ENCODE data around the gene MMP24OS. TPM values are rescaled to one million over a fixed set of nuclear protein-coding genes. Genes with fewer than 3 reads are reported as not detected.

MMP24OS gene
- total RNA-seq, 1 experiment from 2014 or later: 10.7 TPM

DNA sequence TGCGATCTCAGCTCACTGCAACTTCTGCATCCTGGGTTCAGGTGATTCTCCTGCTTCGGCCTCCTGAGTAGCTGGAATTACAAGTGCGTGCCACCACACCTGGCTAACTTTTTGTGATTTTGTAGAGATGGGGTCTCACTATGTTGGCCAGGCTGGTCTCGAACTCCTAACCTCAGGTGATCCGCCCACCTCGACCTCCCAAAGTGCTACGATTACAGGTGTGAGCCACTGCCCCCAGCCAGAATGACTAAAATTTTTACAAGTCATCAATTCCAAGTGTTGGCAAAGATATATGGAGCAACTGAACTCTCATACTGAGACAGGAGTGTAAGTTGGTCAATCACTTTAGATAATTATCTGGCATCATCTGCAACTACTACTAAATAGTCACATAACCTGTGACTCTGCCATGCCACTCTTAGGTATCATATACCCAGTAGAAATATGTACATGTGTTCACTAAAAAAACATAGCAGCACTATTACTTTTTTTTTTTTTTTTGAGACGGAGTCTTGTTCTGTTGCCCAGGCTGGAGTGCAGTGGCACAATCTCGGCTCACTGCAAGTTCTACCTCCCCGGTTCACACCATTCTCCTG, 3.7 kb upstream of the MMP24OS start:
- no peak for DNase-seq (ENCODE audit: low spot score)
- in situ Hi-C loops (cut with HindIII; ENCODE audit: low sequenced_read_pairs): no loop called here

GRCh38 chr20:35280523-35280922, 2.6 kb upstream of the MMP24OS start:
- in situ Hi-C loops (cut with HindIII; ENCODE audit: low sequenced_read_pairs): no loop called here

DNA sequence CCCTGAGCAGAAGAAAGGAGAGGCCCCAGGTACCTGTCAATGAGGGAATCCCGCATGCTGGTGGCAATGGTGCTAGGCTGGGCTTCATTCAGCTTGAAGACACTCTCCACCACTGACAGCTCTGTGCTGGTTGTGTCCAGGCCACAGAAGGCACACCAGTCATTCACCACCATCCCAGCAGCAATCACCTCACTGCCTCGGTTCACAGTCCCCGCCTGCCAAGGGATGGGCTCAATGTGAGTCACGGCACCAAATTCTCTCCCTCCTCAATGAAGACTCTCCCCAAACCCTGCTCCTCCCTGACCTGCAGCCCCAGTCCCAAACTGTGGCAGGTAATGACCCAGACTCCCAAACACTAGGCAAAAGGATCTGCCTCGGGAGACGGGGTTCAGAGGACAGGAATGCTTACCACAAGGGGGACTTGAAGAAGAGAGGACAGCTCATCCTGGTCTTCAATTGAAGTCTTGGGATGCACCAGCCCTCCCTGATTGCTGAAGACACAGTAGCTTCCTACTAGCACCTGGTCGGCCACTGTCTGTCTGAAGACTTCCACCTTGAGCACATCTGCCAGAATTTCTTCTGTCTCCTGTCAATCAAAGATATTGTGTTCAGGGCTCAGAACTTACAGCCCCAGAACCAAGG, 1.7 kb upstream of the MMP24OS start:
- in situ Hi-C loops (cut with HindIII; ENCODE audit: low sequenced_read_pairs): no loop called here
- no peak for DNase-seq (ENCODE audit: low spot score)

More at GRCh38 chr20:35280523-35280922, 2.6 kb upstream of the MMP24OS start:
- no peak for DNase-seq (ENCODE audit: low spot score)

- DNase-seq (ENCODE audit: low spot score): no peak
These were observed 1.1 kb upstream of the MMP24OS start for GRCh38 chr20:35279040-35279439.

DNA sequence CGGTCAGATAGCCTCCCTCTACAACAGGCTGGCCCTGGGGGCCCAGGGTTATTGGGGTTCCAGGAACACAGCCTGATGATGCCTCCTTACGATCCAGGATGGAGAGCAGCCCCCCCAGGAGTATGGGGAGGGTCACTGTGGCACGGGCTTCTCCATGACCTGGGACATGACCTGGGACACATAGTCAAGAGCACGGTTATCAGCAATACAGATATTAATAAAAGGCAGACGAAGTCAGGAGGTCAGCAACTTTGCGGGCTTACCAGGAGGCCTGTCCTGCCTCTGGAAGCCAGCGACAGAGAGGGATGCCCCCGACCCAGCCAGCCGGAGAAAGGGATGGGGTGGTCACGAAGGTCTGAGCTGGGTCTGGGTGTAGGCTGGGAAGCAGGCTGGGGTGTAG, 795 bp downstream of the MMP24OS start:
- in situ Hi-C loops (cut with HindIII; ENCODE audit: low sequenced_read_pairs): no loop called here
- DNase-seq (ENCODE audit: low spot score): no peak

More at GRCh38 chr20:35279040-35279439, 1.1 kb upstream of the MMP24OS start:
- in situ Hi-C loops (cut with HindIII; ENCODE audit: low sequenced_read_pairs): no loop called here

GRCh38 chr20:35276408-35276807, 1.5 kb downstream of the MMP24OS start:
- in situ Hi-C loops (cut with HindIII; ENCODE audit: low sequenced_read_pairs): no loop called here

GRCh38 chr20:35275741-35276251, 2.1 kb downstream of the MMP24OS start:
- in situ Hi-C loops (cut with HindIII; ENCODE audit: low sequenced_read_pairs): no loop called here
- DNase-seq (ENCODE audit: low spot score): no peak

More at GRCh38 chr20:35276408-35276807, 1.5 kb downstream of the MMP24OS start:
- peak; percentile 35 for DNase-seq (ENCODE audit: low spot score)

GRCh38 chr20:35274172-35275092, 3.5 kb downstream of the MMP24OS start:
- in situ Hi-C loops (cut with HindIII; ENCODE audit: low sequenced_read_pairs): no loop called here
- no peak for DNase-seq (ENCODE audit: low spot score)

- peak; percentile 97 for DNase-seq (ENCODE audit: low spot score)
- in situ Hi-C loops (cut with HindIII; ENCODE audit: low sequenced_read_pairs): no loop called here
These were observed 4.3 kb downstream of the MMP24OS start for GRCh38 chr20:35273449-35274171.

DNA sequence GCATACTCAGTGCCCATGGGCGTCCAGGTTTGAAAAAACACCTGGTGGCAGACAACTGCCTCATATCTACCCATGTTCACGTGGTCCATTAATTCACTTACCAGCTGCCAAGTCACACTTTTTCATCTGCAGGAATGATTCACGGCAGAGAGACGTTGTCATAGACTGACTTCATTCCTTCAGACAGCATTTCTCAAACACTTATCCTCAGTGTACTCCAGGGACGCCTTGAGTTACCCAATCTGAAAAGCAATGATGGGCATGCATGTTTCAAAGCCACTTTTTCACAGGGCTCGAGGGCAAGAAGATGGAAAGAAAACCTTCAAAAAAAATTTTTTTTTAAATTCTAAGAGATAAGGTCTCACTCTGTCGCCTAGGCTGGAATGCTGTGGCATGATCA, 6.0 kb downstream of the MMP24OS start:
- in situ Hi-C loops (cut with HindIII; ENCODE audit: low sequenced_read_pairs): no loop called here
- DNase-seq (ENCODE audit: low spot score): no peak

DNA sequence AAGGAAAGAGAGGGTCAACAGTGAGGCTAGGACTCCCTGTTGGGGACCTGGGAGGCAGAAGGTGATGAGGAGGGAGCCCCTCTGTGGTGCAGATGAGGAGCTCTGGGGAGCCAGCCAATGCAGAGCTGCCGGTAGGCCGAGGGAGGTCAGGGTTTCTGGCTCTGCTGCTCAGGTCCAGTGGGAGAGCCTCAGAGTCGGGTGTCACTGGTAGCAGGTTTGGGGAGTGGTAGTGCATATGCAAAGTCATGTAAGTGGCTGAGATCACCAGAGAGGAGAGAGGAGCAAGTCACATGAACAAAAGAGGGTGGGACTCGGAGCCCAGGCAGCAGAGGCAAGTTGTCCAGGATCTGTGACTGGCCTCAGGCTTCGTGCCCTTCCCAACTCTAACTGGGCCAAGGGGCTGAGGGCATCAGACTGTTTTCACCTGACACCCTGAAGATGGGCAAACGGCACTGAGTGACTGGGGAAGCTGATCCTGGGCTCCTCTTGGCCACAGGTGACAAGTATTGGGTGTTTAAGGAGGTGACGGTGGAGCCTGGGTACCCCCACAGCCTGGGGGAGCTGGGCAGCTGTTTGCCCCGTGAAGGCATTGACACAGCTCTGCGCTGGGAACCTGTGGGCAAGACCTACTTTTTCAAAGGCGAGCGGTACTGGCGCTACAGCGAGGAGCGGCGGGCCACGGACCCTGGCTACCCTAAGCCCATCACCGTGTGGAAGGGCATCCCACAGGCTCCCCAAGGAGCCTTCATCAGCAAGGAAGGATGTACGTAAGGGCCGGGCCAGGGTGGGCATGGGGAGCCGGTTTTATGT, 6.6 kb downstream of the MMP24OS start:
- in situ Hi-C loops (cut with HindIII; ENCODE audit: low sequenced_read_pairs): no loop called here
- DNase-seq (ENCODE audit: low spot score): peak; percentile 41

GRCh38 chr20:35270021-35270902, 7.7 kb downstream of the MMP24OS start:
- in situ Hi-C loops (cut with HindIII; ENCODE audit: low sequenced_read_pairs): no loop called here
- DNase-seq (ENCODE audit: low spot score): no peak

DNA sequence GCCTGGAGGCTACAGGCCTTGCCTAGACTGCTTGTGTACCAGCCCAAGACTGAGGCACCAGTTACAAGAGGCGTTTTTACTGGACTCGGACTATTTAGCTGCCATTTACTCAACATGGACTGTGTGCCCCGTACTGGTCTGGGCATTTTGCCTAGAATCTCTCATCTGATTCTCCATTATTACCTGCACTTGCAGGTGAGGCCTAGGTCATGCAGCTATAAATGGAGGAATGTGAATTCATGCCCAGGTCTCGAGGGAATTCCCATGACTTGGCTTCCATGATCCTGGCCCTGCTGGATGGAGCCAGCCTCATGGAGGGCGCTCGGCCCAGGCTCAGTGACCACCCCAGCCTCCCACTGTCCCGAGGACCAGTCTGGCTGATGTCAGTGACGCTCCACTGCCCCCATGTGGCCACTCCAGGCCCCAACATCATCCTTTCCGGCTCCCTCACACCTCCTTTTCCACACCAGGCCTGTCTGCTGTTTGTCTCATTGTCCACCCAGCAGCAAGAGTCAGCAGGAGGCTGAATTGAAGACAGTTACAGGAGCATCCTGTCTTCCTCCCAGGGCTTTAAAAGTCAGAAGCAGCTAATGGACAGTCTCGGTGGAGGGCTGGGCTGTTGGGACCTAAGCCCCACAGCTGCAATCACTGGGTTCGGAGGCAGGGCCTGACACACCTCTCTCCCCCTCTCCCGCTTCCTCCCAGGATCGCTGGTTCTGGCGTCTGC, 8.7 kb downstream of the MMP24OS start:
- in situ Hi-C loops (cut with HindIII; ENCODE audit: low sequenced_read_pairs): no loop called here
- DNase-seq (ENCODE audit: low spot score): peak; percentile 90

- in situ Hi-C loops (cut with HindIII; ENCODE audit: low sequenced_read_pairs): no loop called here
- DNase-seq (ENCODE audit: low spot score): no peak
These were observed 10.8 kb downstream of the MMP24OS start for GRCh38 chr20:35267092-35267491.

DNA sequence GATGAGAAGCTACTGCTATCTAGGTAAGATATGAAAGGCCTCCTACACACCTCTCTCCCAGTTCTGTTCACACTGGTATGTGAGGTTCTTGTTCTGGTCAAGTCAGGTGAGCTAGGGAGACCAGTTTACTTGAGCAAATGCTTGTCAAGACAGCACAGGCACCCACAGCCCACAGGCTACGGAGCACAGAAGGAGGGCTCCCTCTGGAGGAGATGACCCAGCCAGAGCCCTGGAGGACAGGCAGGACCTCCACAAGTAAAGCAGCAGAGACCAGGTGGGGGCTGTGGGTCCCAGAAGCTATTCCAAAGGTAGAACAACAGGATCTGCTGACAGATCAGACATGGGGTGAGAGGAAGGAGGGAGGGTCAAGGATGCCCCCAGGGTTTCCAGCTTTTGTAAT, 13.2 kb downstream of the MMP24OS start:
- in situ Hi-C loops (cut with HindIII; ENCODE audit: low sequenced_read_pairs): no loop called here
- DNase-seq (ENCODE audit: low spot score): peak; percentile 57

DNA sequence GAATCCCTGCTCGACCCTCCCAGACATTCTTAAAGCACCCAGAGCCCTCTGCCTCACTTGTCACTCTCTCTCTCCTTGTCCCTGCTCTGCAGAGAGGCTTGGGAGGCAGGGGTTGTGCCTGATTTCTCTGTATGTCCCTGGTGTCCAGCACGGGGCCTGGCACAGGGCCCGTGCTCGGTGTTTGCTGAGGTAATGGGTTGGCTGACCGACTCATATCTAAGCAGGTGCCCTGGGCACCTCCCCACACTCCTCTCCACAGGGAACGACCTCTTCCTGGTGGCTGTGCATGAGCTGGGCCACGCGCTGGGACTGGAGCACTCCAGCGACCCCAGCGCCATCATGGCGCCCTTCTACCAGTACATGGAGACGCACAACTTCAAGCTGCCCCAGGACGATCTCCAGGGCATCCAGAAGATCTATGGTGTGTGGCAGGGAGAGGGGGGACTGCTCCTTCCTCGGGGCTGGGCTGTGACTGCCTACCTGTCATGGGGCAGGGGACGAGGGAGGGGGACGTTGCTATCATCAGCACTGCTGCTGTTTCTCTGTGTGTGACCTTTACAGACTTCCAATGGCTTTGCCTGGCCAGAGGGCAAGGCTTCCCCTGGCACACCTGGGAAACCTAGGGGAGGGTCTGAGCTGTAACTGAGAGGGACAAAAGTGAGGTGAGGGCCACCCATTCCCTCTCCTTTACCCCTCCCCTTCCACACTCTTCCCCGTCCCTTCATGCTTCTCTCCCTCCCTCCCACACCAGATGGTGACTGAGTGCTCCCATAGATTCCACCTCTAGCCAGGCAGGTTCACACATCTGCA, 14.2 kb downstream of the MMP24OS start:
- DNase-seq (ENCODE audit: low spot score): peak; percentile 93
- in situ Hi-C loops (cut with HindIII; ENCODE audit: low sequenced_read_pairs): no loop called here
